Stimulated activated CD4-positive, alpha-beta T cell treated with anti-CD3 and anti-CD28 coated beads, TNF-alpha, amount 100 ng/mL, for 1 hour (primary cell): ENCODE measurements around the gene TUBB4B.

Experiments
- DNase-seq, 3 donors: peaks; one replicate each; pipeline ENCODE4 v3.0.0-alpha.2; 2020; ENCODE audit warnings: low read depth in 3 of 3, low spot score in 1 of 3

TUBB4B gene

GRCh38 chr9:137293094-137293481, 52.0 kb downstream of the TUBB4B start:
- DNase-seq = no peak
